Measurements from ENCODE around the gene LYL1. TPM values are rescaled to one million over a fixed set of nuclear protein-coding genes. Genes with fewer than 3 reads are reported as not detected.

LYL1 gene
- total and polyA plus RNA-seq, 9 of the 15 experiments (the other 6 are each of a cell fraction or from before 2014, with no cell fraction given), result 1.3 to 266 (median 34.0) TPM

DNA sequence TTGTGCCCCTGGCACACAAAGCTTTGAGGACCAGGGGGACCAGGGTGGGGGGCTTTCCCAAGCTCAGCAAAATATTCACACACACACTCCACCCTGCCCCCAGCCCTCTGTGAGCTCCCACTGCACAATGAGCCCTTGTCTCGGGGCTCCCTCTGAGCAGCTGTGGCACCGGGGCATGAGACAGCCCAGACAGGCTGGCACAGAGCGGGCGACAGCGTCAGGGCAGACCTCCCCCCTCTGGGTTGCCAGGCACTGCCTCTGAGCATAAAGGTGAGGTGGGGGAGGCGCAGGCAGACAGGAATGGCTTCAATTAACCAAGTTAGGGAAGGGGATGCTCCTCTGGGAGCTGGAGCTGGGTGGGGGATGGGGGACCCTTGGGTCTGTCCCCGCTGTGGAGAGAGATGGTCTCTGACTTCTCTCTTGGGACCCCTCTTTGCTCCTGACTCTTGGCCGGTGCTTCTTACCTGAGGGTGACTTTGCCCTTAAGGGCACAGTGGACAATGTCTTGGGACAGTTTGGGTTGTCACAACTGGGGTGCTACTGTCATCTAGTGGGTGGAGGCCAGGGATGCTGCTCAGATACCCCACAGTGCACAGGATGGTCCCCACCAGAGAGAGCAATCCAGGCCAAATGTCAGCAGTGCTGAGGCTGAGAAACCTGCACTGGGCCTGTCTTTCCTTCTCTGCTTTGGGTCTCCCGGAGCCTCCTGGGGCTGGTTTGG, 30.3 kb downstream of the LYL1 start:
- peak; percentile 79 for FAIRE-seq
- peak in 1 of 2 experiments; percentile 46; a peak in 2 of 4 replicates for TF ChIP-seq RAD21 (CRISPR knock-in tag; conservative IDR thresholded peaks at IDR 0.05 in 1 of 2, IDR thresholded peaks at IDR 0.05 in 1 of 2)
- TF ChIP-seq, protein P1, sequence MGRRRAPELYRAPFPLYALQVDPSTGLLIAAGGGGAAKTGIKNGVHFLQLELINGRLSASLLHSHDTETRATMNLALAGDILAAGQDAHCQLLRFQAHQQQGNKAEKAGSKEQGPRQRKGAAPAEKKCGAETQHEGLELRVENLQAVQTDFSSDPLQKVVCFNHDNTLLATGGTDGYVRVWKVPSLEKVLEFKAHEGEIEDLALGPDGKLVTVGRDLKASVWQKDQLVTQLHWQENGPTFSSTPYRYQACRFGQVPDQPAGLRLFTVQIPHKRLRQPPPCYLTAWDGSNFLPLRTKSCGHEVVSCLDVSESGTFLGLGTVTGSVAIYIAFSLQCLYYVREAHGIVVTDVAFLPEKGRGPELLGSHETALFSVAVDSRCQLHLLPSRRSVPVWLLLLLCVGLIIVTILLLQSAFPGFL (CRISPR knock-in tag; IDR thresholded peaks at IDR 0.05), result no peak
- 0 out of 2 replicates have a peak, but pooled peaks have one; percentile 16 for TF ChIP-seq SMC3 (conservative IDR thresholded peaks at IDR 0.05; ENCODE audit: insufficient read depth, low read depth, low read length)
- TF ChIP-seq PML (IDR thresholded peaks at IDR 0.05; ENCODE audit: low read length), result no peak
- TF ChIP-seq, protein P2, sequence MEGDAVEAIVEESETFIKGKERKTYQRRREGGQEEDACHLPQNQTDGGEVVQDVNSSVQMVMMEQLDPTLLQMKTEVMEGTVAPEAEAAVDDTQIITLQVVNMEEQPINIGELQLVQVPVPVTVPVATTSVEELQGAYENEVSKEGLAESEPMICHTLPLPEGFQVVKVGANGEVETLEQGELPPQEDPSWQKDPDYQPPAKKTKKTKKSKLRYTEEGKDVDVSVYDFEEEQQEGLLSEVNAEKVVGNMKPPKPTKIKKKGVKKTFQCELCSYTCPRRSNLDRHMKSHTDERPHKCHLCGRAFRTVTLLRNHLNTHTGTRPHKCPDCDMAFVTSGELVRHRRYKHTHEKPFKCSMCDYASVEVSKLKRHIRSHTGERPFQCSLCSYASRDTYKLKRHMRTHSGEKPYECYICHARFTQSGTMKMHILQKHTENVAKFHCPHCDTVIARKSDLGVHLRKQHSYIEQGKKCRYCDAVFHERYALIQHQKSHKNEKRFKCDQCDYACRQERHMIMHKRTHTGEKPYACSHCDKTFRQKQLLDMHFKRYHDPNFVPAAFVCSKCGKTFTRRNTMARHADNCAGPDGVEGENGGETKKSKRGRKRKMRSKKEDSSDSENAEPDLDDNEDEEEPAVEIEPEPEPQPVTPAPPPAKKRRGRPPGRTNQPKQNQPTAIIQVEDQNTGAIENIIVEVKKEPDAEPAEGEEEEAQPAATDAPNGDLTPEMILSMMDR (IDR thresholded peaks at IDR 0.05 in 2 of 3, conservative IDR thresholded peaks at IDR 0.05 in 1 of 3; ENCODE audit: insufficient read depth in 2 of 3, low read depth in 1 of 3, low read length in 3 of 3), result peak; percentile 22 to 51 (median 50); a peak in 4 of 6 replicates
- TF ChIP-seq, protein P3, sequence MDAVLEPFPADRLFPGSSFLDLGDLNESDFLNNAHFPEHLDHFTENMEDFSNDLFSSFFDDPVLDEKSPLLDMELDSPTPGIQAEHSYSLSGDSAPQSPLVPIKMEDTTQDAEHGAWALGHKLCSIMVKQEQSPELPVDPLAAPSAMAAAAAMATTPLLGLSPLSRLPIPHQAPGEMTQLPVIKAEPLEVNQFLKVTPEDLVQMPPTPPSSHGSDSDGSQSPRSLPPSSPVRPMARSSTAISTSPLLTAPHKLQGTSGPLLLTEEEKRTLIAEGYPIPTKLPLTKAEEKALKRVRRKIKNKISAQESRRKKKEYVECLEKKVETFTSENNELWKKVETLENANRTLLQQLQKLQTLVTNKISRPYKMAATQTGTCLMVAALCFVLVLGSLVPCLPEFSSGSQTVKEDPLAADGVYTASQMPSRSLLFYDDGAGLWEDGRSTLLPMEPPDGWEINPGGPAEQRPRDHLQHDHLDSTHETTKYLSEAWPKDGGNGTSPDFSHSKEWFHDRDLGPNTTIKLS (IDR thresholded peaks at IDR 0.05; ENCODE audit: borderline replicate concordance, low read depth), result no peak

More for the DNA sequence above, 30.3 kb downstream of the LYL1 start:
- no peak overlapping the region for H2AFZ ChIP-seq (ENCODE audit: low read depth, low read length)
- H3K4me2 ChIP-seq (ENCODE audit: insufficient read depth, low read length), result no peak overlapping the region
- in situ Hi-C loops (cut with MboI), result no loop called here
- no peak overlapping the region for H3K4me3 ChIP-seq
- ChIA-PET CTCF (ENCODE audit: low intra/inter-chr PET ratio) (no interaction called here), POLR2A (interaction anchor here (0.6 to 1.3 kb wide), 3 partner anchors 25 to 82 kb away, joined by 3 to 5 read pairs (median 3); no protein-coding TSS in a partner anchor)
- peak overlapping the region in 1 of 2 experiments; percentile 26; a peak in 1 of 4 replicates for H3K9ac ChIP-seq (ENCODE audit: insufficient read depth in 1 of 2, low read depth in 2 of 2, low read length in 2 of 2)
- H3K4me1 ChIP-seq (replicated peaks in 1 of 2; ENCODE audit: control insufficient read depth in 2 of 2, insufficient read depth in 2 of 2, low read length in 2 of 2), result peaks cover 40 to 80% of the 10 kb centered on the region in 2 experiments
- H3K9me1 ChIP-seq (ENCODE audit: control insufficient read depth, insufficient read depth, low read length), result peaks cover 5% of the 10 kb centered on the region
- 86% methylated on average over 9 of the region's 9 CpGs for WGBS (ENCODE audit: insufficient coverage, low coverage, missing lambda C conversion rate)
- ATAC-seq, result 0 out of 3 replicates have a peak, but pooled peaks have one; percentile 11
- intact Hi-C loops (cut with micrococcal nuclease), result no loop called here
- no peak overlapping the region for H3K27ac ChIP-seq (ENCODE audit: extremely low read depth, low read depth, low read length)
- H3K27me3 ChIP-seq (ENCODE audit: control insufficient read depth in 2 of 2, insufficient read depth in 2 of 2, low read length in 2 of 2), result no peaks in the 10 kb centered on the region
- H4K20me1 ChIP-seq (replicated peaks; ENCODE audit: control insufficient read depth, insufficient read depth, low read length), result no peaks in the 10 kb centered on the region
- H3K79me2 ChIP-seq (ENCODE audit: control insufficient read depth, insufficient read depth, low read length), result peaks cover 23% of the 10 kb centered on the region; the same call in 2 of the 3 replicates
- peak in 1 of 4 experiments; percentile 36 for DNase-seq (ENCODE audit: extremely low read depth in 1 of 4, low spot score in 3 of 4)
- H3K36me3 ChIP-seq (ENCODE audit: control insufficient read depth, insufficient read depth, low read length), result peaks cover 32% of the 10 kb centered on the region; the same call in 2 of the 3 replicates
- no peaks in the 10 kb centered on the region for H3K9me3 ChIP-seq (replicated peaks; ENCODE audit: control insufficient read depth, insufficient read depth, low read depth, low read length)
- BruUV-seq (replicated peaks), result no TSS peak

All from K562 (cell line).